Tibial nerve (tissue), 4 donors: ENCODE measurements around the gene ANGPTL7.

Experiments
- EP300 ChIP-seq, 2 donors: sonication (generic); formaldehyde crosslinking; IDR thresholded peaks; one replicate each; pipeline ENCODE4 v1.6.1; 2017; ENCODE audit warnings: antibody characterized with exemption in 2 of 2, mild to moderate bottlenecking in 1 of 2
- TF ChIP-seq, protein P1 (sequence below), 5 experiments: fragments of 200-600 bp in 3 of 5; fragments of 450-650 bp in 2 of 5; sonication (generic) in 3 of 5; IDR thresholded peaks; one replicate each; pipeline ENCODE4 v1.5.1; 2016 to 2019; ENCODE audit warnings: antibody characterized with exemption in 5 of 5, mild to moderate bottlenecking in 3 of 5, moderate library complexity in 2 of 5

- TF ChIP-seq, protein P1, sequence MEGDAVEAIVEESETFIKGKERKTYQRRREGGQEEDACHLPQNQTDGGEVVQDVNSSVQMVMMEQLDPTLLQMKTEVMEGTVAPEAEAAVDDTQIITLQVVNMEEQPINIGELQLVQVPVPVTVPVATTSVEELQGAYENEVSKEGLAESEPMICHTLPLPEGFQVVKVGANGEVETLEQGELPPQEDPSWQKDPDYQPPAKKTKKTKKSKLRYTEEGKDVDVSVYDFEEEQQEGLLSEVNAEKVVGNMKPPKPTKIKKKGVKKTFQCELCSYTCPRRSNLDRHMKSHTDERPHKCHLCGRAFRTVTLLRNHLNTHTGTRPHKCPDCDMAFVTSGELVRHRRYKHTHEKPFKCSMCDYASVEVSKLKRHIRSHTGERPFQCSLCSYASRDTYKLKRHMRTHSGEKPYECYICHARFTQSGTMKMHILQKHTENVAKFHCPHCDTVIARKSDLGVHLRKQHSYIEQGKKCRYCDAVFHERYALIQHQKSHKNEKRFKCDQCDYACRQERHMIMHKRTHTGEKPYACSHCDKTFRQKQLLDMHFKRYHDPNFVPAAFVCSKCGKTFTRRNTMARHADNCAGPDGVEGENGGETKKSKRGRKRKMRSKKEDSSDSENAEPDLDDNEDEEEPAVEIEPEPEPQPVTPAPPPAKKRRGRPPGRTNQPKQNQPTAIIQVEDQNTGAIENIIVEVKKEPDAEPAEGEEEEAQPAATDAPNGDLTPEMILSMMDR (IDR thresholded peaks at IDR 0.05) = no peak
- TF ChIP-seq EP300 (IDR thresholded peaks at IDR 0.05) = no peak
Observed at GRCh38 chr1:11233208-11233607, 44.1 kb downstream of the ANGPTL7 start.
